ENCODE measurements around the gene TANC1. TPM values are rescaled to one million over a fixed set of nuclear protein-coding genes. Genes with fewer than 3 reads are reported as not detected.

The TANC1 gene
- polyA plus RNA-seq, 1 donor, result 64.8 TPM

DNA sequence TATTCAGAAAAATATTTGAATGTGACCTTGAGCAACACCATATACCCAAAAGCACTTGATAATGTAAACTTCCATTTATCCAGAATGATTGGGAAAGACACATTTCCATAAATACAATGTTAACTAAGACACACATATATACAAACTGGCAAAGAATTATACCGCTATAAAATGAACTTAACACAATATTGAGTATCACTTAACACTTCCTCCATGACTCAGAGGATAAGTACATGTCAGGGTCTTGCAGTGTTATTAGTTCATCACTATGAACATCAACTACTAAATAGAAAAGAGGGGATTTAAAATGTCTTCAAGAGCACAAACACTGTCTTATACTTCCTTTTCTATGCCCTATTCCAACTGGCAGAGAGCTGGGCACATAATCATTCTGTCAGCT, 299.5 kb downstream of the TANC1 start:
- no peak for DNase-seq

GRCh38 chr2:159270744-159271379, 302.4 kb downstream of the TANC1 start:
- DNase-seq, result no peak

GRCh38 chr2:159272156-159272555, 303.7 kb downstream of the TANC1 start:
- no peak for DNase-seq

DNA sequence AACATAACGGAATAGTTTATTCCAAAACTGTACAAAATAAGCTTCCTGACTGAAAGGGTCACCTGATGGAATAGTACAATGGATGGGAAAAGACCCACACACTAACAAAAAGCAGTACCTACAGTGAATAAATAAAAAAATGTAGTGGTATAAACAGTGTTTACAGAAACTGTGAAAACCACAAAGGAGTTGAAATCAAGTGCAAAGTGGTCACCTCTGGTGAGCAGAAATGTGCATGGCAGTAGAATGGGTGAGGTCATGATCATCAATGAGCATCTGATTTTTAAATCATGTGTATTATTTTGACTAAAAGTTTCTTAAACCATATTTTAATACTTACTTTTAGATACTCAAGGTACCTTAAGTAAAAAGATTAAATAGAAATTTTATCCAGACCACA, 306.7 kb downstream of the TANC1 start:
- DNase-seq, result no peak

DNA sequence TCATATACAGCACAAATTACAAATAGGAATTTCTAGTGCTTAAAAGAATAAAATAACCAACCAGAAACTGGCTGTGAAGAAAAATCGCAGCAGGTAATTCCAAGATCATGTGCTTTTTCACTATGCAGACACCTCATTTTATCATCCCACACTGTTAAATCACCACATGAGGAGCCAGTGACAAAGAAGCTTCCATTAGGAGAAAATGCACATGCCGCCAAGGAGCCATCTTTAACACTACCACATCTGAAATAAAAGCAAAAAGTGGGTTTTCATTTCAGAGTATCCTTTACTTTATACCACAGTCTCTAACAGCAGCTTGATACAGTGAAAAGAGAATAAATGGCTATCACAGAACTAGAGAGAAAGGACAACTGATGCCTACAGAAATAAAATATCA, 311.3 kb downstream of the TANC1 start:
- DNase-seq, result no peak

DNA sequence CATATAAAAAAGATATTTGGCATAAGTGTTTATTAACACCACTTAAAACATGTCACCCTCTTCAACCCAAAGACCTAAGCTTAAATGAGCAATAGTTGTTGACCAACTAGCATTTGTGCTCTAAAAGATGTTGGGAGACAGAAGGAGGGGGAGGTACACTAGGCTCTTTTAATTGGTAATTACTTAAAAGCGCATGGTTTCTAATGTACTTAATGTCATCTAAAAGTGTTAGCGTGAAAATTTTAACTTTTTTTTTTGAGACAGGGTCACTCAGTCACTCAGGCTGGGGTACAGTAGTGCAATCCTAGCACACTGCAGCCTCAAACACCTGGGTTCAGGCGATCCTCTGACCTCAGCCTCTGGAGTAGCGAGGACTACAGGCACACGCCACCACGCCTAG, 312.6 kb downstream of the TANC1 start:
- no peak for DNase-seq

Other genes starting within 250 kb of the TANC1 start
- 37.6 TPM for gene DAPL1, start 173.3 kb upstream of the TANC1 start, polyA plus RNA-seq (ENCODE audit: insufficient read length)

Data from left kidney (tissue), 2 donors.